Esophagus muscularis mucosa (tissue), 4 donors: Measurements from ENCODE around the gene FLACC1. TPM values are rescaled to one million over a fixed set of nuclear protein-coding genes. Genes with fewer than 3 reads are reported as not detected.

Source experiments
- DNase-seq: peaks from one replicate; pipeline ENCODE4 v3.0.0-alpha.2; 2017; ENCODE audit errors: extremely low spot score
- H3K27ac ChIP-seq, 4 donors: fragments of 200-600 bp; sonication (generic); replicated peaks in 1 of 4; 1 replicate in 3 of 4; 2 replicates in 1 of 4; pipeline ENCODE4 v1.5.1; 2016 to 2019; ENCODE audit warnings: mild to moderate bottlenecking in 1 of 4
- H3K27me3 ChIP-seq, 4 donors: fragments of 200-600 bp; sonication (generic); one replicate each; pipeline versions ENCODE4 v1.5.1 to v1.6.0; 2016 to 2019
- H3K36me3 ChIP-seq, 4 donors: fragments of 200-600 bp; sonication (generic); one replicate each; pipeline ENCODE4 v1.5.1; 2016 to 2019
- H3K4me1 ChIP-seq, 4 donors: fragments of 200-600 bp; sonication (generic); one replicate each; pipeline ENCODE4 v1.5.1; 2016 to 2019
- H3K4me3 ChIP-seq, 4 donors: fragments of 200-600 bp; sonication (generic); 1 replicate in 2 of 4; 2 replicates in 2 of 4; pipeline ENCODE4 v1.5.1; 2016 to 2019; ENCODE audit warnings: mild to moderate bottlenecking in 4 of 4, moderate library complexity in 1 of 4
- H3K9me3 ChIP-seq, 4 donors: fragments of 200-600 bp; sonication (generic); 1 replicate in 3 of 4; 2 replicates in 1 of 4; pipeline ENCODE4 v1.5.1; 2016 to 2019
- EP300 ChIP-seq: sonication (generic); formaldehyde crosslinking; IDR thresholded peaks from one replicate; pipeline ENCODE4 v1.6.1; 2017; ENCODE audit warnings: antibody characterized with exemption
- POLR2A ChIP-seq: fragments of 450-650 bp; IDR thresholded peaks from one replicate; pipeline ENCODE4 v1.6.1; 2017; ENCODE audit warnings: antibody characterized with exemption, moderate library complexity, mild to moderate bottlenecking, low read depth
- POLR2AphosphoS5 ChIP-seq, 2 donors: sonication (generic); formaldehyde crosslinking; IDR thresholded peaks; one replicate each; pipeline ENCODE4 v1.6.1; 2017; ENCODE audit warnings: antibody characterized with exemption in 2 of 2
- WGBS: methylation state at CpG from one replicate; pipeline ENCODE4 v1.1.5; 2018; 5-methylcytosine and 5-hydroxymethylcytosine counted together
- intact Hi-C: fragments of 100-400 bp; cut with DNase I; formaldehyde crosslinking; loops from one replicate; pipeline ENCODE4 v1.15.1; 2023
- total RNA-seq, 4 donors: library from RNA; depleted of rRNA; stranded (reverse); fragments of >200 nt; gene quantifications; one replicate each; pipeline versions ENCODE4 v1.1.0 to v1.2.1, GENCODE V29; 2016
- TF ChIP-seq, protein P1 (sequence below), 3 experiments: fragments of 200-600 bp in 2 of 3; fragments of 450-650 bp in 1 of 3; sonication (generic) in 2 of 3; IDR thresholded peaks; one replicate each; pipeline ENCODE4 v1.5.1; 2017 to 2019; ENCODE audit warnings: antibody characterized with exemption in 3 of 3, mild to moderate bottlenecking in 2 of 3, moderate library complexity in 1 of 3

Gene FLACC1
- total RNA-seq, 4 donors from 2014 or later: 1.2 to 5.1 (median 4.2) TPM

DNA sequence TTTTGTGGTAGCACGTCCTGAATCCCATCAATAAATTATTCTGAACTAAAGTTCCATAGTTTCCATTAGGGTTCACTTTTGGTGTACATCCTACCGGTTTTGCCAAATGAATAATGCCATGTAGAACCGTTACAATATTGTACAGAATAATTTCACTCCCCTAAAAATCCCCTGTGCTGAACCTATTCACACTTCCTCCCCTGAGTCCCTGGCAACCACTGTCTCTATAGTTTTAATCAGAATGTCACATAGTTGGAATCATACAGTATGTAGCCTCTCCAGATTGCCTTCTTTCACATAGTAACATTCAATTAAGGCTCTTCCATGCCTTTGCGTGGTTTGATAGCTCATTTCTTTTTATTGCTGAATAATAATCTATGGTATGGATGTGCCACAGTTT lies 106.4 kb downstream of the FLACC1 start:
- Histone ChIP-seq H3K36me3 (no peaks in the 10 kb centered on the region), H3K4me1 (peaks cover 0 to 14% (median 10%) of the 10 kb centered on the region in 4 donors), H3K27ac (no peak overlapping the region), H3K4me3 (no peak overlapping the region), H3K27me3 (no peaks in the 10 kb centered on the region), H3K9me3 (no peaks in the 10 kb centered on the region)
- 90% methylated on average over 4 of the region's 4 CpGs for WGBS
- peak; percentile 24 for DNase-seq
- intact Hi-C loops: loop anchor here (10.0 kb wide), 1 partner anchor 204 kb away; the partner anchor contains the start of genes STRADB and TRAK2
- TF ChIP-seq, protein P1, sequence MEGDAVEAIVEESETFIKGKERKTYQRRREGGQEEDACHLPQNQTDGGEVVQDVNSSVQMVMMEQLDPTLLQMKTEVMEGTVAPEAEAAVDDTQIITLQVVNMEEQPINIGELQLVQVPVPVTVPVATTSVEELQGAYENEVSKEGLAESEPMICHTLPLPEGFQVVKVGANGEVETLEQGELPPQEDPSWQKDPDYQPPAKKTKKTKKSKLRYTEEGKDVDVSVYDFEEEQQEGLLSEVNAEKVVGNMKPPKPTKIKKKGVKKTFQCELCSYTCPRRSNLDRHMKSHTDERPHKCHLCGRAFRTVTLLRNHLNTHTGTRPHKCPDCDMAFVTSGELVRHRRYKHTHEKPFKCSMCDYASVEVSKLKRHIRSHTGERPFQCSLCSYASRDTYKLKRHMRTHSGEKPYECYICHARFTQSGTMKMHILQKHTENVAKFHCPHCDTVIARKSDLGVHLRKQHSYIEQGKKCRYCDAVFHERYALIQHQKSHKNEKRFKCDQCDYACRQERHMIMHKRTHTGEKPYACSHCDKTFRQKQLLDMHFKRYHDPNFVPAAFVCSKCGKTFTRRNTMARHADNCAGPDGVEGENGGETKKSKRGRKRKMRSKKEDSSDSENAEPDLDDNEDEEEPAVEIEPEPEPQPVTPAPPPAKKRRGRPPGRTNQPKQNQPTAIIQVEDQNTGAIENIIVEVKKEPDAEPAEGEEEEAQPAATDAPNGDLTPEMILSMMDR (IDR thresholded peaks at IDR 0.05): no peak
- TF ChIP-seq POLR2A: no peak
- no peak for TF ChIP-seq POLR2AphosphoS5 (IDR thresholded peaks at IDR 0.05)
- no peak for TF ChIP-seq EP300

DNA sequence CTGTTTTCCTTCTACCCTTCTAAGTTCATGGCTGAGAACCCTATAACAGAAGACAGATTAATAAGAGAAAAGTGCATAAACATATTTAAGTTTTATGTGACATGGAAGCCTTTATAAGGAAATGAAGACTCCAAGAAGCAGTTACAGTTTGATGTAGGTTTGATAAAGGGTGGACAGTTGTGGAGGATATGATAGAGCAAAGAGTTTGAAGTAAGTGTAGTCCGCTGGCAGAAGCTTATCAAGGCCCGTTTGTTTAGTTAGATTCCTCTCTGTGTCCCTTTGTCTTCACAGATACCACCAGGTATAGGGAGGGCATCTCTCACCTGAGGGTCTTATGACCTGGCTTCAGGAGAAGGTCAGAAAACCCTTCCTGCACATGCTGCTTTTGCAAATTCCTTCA lies 107.3 kb downstream of the FLACC1 start:
- Histone ChIP-seq H3K36me3 (no peaks in the 10 kb centered on the region), H3K27me3 (no peaks in the 10 kb centered on the region), H3K27ac (no peak overlapping the region), H3K4me3 (no peak overlapping the region), H3K9me3 (no peaks in the 10 kb centered on the region), H3K4me1 (peaks cover 0 to 13% (median 9%) of the 10 kb centered on the region in 4 donors)
- peak; percentile 8 for DNase-seq
- intact Hi-C loops: loop anchor here (10.0 kb wide), 1 partner anchor 205 kb away; the partner anchor contains the start of genes STRADB and TRAK2
- no peak for TF ChIP-seq EP300
- TF ChIP-seq, protein P1 (IDR thresholded peaks at IDR 0.05): no peak
- TF ChIP-seq POLR2AphosphoS5 (IDR thresholded peaks at IDR 0.05): no peak
- TF ChIP-seq POLR2A: no peak
- 48% methylated on average over 2 of the region's 2 CpGs for WGBS

DNA sequence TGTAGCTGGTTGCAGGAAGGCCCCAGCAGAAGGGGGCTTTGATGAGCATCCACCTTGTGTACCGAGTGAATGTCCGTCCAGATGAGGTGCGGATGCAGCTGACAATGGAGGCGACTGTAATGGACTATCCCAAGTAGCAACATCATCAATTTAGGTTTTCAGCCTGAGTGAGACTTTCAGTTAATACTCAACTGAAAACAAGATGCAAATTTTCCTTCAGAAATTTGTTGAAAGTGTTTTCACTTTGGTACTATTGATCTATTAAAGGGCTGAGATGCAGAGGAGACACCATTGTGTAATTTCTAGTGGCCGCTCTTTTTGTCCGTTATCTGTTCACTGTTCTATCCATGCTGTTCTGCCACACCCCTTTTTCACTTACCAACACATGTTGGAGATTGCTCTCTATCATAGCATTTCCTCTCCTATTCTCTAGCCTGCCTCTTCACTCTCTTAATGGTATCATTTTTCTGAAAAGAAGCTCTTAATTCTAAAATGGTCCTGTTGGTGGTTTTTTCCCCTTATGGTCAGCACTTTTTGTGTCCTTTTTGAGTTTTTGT lies 108.8 kb downstream of the FLACC1 start:
- no peak for DNase-seq
- H3K4me3 ChIP-seq: no peak overlapping the region
- no peaks in the 10 kb centered on the region for H3K27me3 ChIP-seq
- no peaks in the 10 kb centered on the region for H3K9me3 ChIP-seq
- TF ChIP-seq POLR2A (no peak), POLR2AphosphoS5 (IDR thresholded peaks at IDR 0.05) (no peak), EP300 (no peak)
- TF ChIP-seq, protein P1 (IDR thresholded peaks at IDR 0.05): no peak
- H3K36me3 ChIP-seq: no peaks in the 10 kb centered on the region
- 88% methylated on average over 6 of the region's 6 CpGs for WGBS
- intact Hi-C loops: no loop called here
- H3K4me1 ChIP-seq: no peaks in the 10 kb centered on the region
- H3K27ac ChIP-seq: no peak overlapping the region

DNA sequence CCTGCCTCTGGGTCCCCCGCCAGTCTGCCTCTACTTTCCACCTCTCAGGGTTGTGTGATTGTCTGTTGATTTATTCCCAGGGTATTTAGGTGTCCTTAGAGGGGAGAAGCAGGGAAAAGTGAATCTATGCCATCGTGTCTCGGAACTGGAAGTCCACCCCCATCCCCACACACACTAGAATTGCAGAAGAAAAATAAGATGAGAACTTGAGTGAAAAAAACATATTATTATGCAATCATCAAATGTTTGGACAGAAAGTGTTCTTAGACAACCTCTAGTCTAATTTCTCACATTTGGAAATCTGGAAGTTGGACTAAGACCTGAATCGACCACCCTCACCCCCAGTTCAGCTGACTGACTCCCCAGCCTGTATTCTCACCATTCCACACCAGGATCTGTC lies 110.9 kb downstream of the FLACC1 start:
- Histone ChIP-seq H3K27me3 (no peaks in the 10 kb centered on the region), H3K27ac (no peak overlapping the region), H3K36me3 (no peaks in the 10 kb centered on the region), H3K9me3 (no peaks in the 10 kb centered on the region), H3K4me1 (no peaks in the 10 kb centered on the region), H3K4me3 (no peak overlapping the region)
- peak; percentile 78 for DNase-seq
- WGBS: 73% methylated on average over 4 of the region's 4 CpGs
- intact Hi-C loops: no loop called here
- TF ChIP-seq, protein P1 (IDR thresholded peaks at IDR 0.05): no peak
- TF ChIP-seq EP300 (no peak), POLR2A (no peak), POLR2AphosphoS5 (IDR thresholded peaks at IDR 0.05) (no peak)

DNA sequence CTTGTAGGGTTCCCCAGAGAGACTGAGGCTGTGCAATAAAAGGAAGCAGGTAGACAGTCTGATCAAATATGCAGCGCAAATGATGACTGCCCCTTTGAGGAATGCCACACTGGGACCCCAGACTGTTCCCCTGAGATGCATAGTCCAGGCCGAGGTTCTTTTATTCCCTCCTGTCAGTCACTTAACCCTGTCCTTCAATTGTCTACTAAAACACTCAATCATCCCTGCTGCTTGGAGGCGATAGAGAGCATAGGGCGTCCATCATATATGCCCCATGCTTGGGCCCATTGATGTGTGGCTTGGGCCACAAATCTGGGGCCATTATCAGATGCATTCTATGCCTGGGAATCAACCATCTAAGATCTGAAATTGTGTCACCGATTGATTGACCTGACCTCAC lies 112.3 kb downstream of the FLACC1 start:
- WGBS: 84% methylated on average over 5 of the region's 5 CpGs
- no peaks in the 10 kb centered on the region for H3K36me3 ChIP-seq
- intact Hi-C loops: no loop called here
- H3K4me1 ChIP-seq: peaks cover 0 to 3% (median 1%) of the 10 kb centered on the region in 4 donors
- no peak overlapping the region for H3K4me3 ChIP-seq
- no peaks in the 10 kb centered on the region for H3K27me3 ChIP-seq
- no peak overlapping the region for H3K27ac ChIP-seq
- peak; percentile 62 for DNase-seq
- no peaks in the 10 kb centered on the region for H3K9me3 ChIP-seq
- TF ChIP-seq POLR2A (no peak), EP300 (no peak), POLR2AphosphoS5 (IDR thresholded peaks at IDR 0.05) (no peak)
- TF ChIP-seq, protein P1 (IDR thresholded peaks at IDR 0.05): no peak
